ENCODE data around the gene RBM5.

RBM5 gene

GRCh38 chr3:50147016-50147415 is 58.3 kb downstream of the RBM5 start:
- TF ChIP-seq NFRKB (IDR thresholded peaks at IDR 0.05) (no peak), TARDBP (IDR thresholded peaks at IDR 0.05) (no peak), HDGF (IDR thresholded peaks at IDR 0.05; ENCODE audit: borderline replicate concordance) (no peak), ARNT (IDR thresholded peaks at IDR 0.05) (no peak), SP1 (IDR thresholded peaks at IDR 0.05) (no peak), ELF4 (IDR thresholded peaks at IDR 0.05) (no peak), ZNF384 (IDR thresholded peaks at IDR 0.05) (no peak), L3MBTL2 (conservative IDR thresholded peaks at IDR 0.05) (no peak), BHLHE40 (IDR thresholded peaks at IDR 0.05; ENCODE audit: borderline replicate concordance) (no peak), SUZ12 (IDR thresholded peaks at IDR 0.05) (no peak), PKNOX1 (IDR thresholded peaks at IDR 0.05) (no peak), FOXM1 (IDR thresholded peaks at IDR 0.05; ENCODE audit: borderline replicate concordance) (no peak), FOXA1 (IDR thresholded peaks at IDR 0.05) (no peak)
- ChIA-PET POLR2A (interaction anchor here (1.5 kb wide), 1 partner anchor 24 kb away, joined by 3 read pairs; no protein-coding TSS in a partner anchor), CTCF (no interaction called here)
- no peak for DNase-seq (ENCODE audit: extremely low spot score)

- ChIA-PET CTCF (no interaction called here), POLR2A (interaction anchor here (1.5 kb wide), 1 partner anchor 25 kb away, joined by 3 read pairs; no protein-coding TSS in a partner anchor)
- TF ChIP-seq L3MBTL2 (conservative IDR thresholded peaks at IDR 0.05) (0 out of 2 replicates have a peak, but pooled peaks have one; percentile 47), NFRKB (IDR thresholded peaks at IDR 0.05) (no peak)
- no peak for DNase-seq (ENCODE audit: extremely low spot score)
These were observed 58.7 kb downstream of the RBM5 start for GRCh38 chr3:50147447-50147846.

- POLR2A ChIA-PET, result interaction anchor here (1.5 kb wide), 1 partner anchor 25 kb away, joined by 3 read pairs; no protein-coding TSS in a partner anchor
- CTCF ChIA-PET, result no interaction called here
- TF ChIP-seq BHLHE40 (IDR thresholded peaks at IDR 0.05; ENCODE audit: borderline replicate concordance) (no peak), ELF4 (IDR thresholded peaks at IDR 0.05) (no peak), FOXK2 (IDR thresholded peaks at IDR 0.05) (no peak), CTBP1 (IDR thresholded peaks at IDR 0.05; ENCODE audit: borderline replicate concordance) (no peak), TARDBP (IDR thresholded peaks at IDR 0.05) (no peak), L3MBTL2 (conservative IDR thresholded peaks at IDR 0.05) (no peak), NFRKB (IDR thresholded peaks at IDR 0.05) (no peak), LEF1 (IDR thresholded peaks at IDR 0.05; ENCODE audit: borderline replicate concordance) (no peak), ZNF384 (IDR thresholded peaks at IDR 0.05) (no peak), FOXA1 (IDR thresholded peaks at IDR 0.05) (no peak), HDGF (IDR thresholded peaks at IDR 0.05; ENCODE audit: borderline replicate concordance) (no peak), ARNT (IDR thresholded peaks at IDR 0.05) (no peak), SUZ12 (IDR thresholded peaks at IDR 0.05) (no peak), SP1 (IDR thresholded peaks at IDR 0.05) (no peak), FOXM1 (IDR thresholded peaks at IDR 0.05; ENCODE audit: borderline replicate concordance) (no peak), PKNOX1 (IDR thresholded peaks at IDR 0.05) (no peak)
- no peak for DNase-seq (ENCODE audit: extremely low spot score)
These were observed 59.1 kb downstream of the RBM5 start for GRCh38 chr3:50147861-50148260.

- DNase-seq (ENCODE audit: extremely low spot score), result no peak
- TF ChIP-seq TARDBP (IDR thresholded peaks at IDR 0.05) (no peak), SUZ12 (IDR thresholded peaks at IDR 0.05) (no peak), ZNF384 (IDR thresholded peaks at IDR 0.05) (no peak), NFRKB (IDR thresholded peaks at IDR 0.05) (no peak)
- POLR2A ChIA-PET, result interaction anchor here (0.7 to 1.2 kb wide), 6 partner anchors 13 to 187 kb away, joined by 3 to 4 read pairs (median 3); no protein-coding TSS in a partner anchor
- CTCF ChIA-PET, result interaction anchor here (1.3 kb wide), 1 partner anchor 14 kb away, joined by 3 read pairs; no protein-coding TSS in a partner anchor
These were observed 61.7 kb downstream of the RBM5 start for GRCh38 chr3:50150404-50150750.

- TF ChIP-seq L3MBTL2 (conservative IDR thresholded peaks at IDR 0.05) (peak; percentile 48; the same call in 1 of the 2 replicates), HDGF (IDR thresholded peaks at IDR 0.05; ENCODE audit: borderline replicate concordance) (no peak)
- POLR2A ChIA-PET, result interaction anchor here (0.8 to 1.1 kb wide), 4 partner anchors 12 to 186 kb away, joined by 3 to 4 read pairs (median 4); no protein-coding TSS in a partner anchor
- no peak for DNase-seq (ENCODE audit: extremely low spot score)
- CTCF ChIA-PET, result interaction anchor here (1.2 to 1.3 kb wide), 2 partner anchors 13 to 14 kb away, joined by 3 read pairs; no protein-coding TSS in a partner anchor
These were observed 62.4 kb downstream of the RBM5 start for GRCh38 chr3:50150863-50151686.

- ChIA-PET POLR2A (interaction anchor here (1.1 kb wide), 1 partner anchor 13 kb away, joined by 3 read pairs; no protein-coding TSS in a partner anchor), CTCF (interaction anchor here (1.2 kb wide), 1 partner anchor 14 kb away, joined by 3 read pairs; no protein-coding TSS in a partner anchor)
- TF ChIP-seq LEF1 (IDR thresholded peaks at IDR 0.05; ENCODE audit: borderline replicate concordance) (no peak), SUZ12 (IDR thresholded peaks at IDR 0.05) (no peak), CTBP1 (IDR thresholded peaks at IDR 0.05; ENCODE audit: borderline replicate concordance) (no peak), FOXA1 (IDR thresholded peaks at IDR 0.05) (no peak)
- DNase-seq (ENCODE audit: extremely low spot score), result no peak
These were observed 63.0 kb downstream of the RBM5 start for GRCh38 chr3:50151728-50152127.

All from HEK293T (cell line).